ENCODE measurements around the gene FBXL7.

GRCh38 chr5:15834596-15835245 lies 334.7 kb downstream of the FBXL7 start:
- TF ChIP-seq CTCF (conservative IDR thresholded peaks at IDR 0.05; ENCODE audit: low read length), result no peak
- no peak for TF ChIP-seq EZH2phosphoT487 (IDR thresholded peaks at IDR 0.05; ENCODE audit: borderline replicate concordance, low read depth, low read length)
